K562 (cell line): ENCODE measurements around the gene SKAP2. TPM values are rescaled to one million over a fixed set of nuclear protein-coding genes. Genes with fewer than 3 reads are reported as not detected.

Experiments
- ATAC-seq: fragments of 200-7000 bp; cut with Tn5 transposase; 3 replicates; pipeline ENCODE4 v1.9.1; 2020; ENCODE audit warnings: moderate library complexity
- BruUV-seq: library from RNA; stranded (reverse); fragments of 400-500 nt; replicated peaks from 2 replicates; lab custom pipeline; 2021; lab: Mats Ljungman, UMichigan
- CTCF ChIA-PET: fragments of 300-600 bp; formaldehyde crosslinking; extraction: SDS; loops from one replicate; lab custom pipeline; 2021; ENCODE audit warnings: low intra/inter-chr PET ratio; lab: Yijun Ruan, JAX
- POLR2A ChIA-PET: fragments of 300-600, 350-650 bp; sonication (Branson Sonifier 250); formaldehyde crosslinking; extraction: SDS; loops from one replicate; lab custom pipeline; 2021; ENCODE audit warnings: antibody characterized with exemption, inconsistent platforms; lab: Yijun Ruan, JAX
- DNase-seq, 4 experiments: peaks; one replicate each; pipeline versions ENCODE4 v3.0.0 to v3.0.0-alpha.2; 2011 to 2018; ENCODE audit warnings: low spot score in 3 of 4, mixed read lengths in 3 of 4; ENCODE audit errors: extremely low read depth in 1 of 4
- FAIRE-seq: peaks from 2 replicates; lab custom pipeline; 2011; peaks lifted over from hg19 to GRCh38; lab: Jason Lieb, UNC
- H2AFZ ChIP-seq: 2 replicates; pipeline ENCODE4 v1.6.0; 2011; ENCODE audit warnings: low read depth, low read length, control low read depth, inconsistent platforms
- H3K27ac ChIP-seq: fragments of 200-600 bp; 3 replicates; pipeline ENCODE4 v1.8.0; 2011; ENCODE audit warnings: low read depth, mild to moderate bottlenecking, control low read depth, inconsistent platforms, low read length, moderate library complexity, mixed read lengths; ENCODE audit errors: extremely low read depth
- H3K27me3 ChIP-seq, 2 experiments: fragments of 300-600 bp in 1 of 2; 2 replicates in 1 of 2; 3 replicates in 1 of 2; pipeline versions ENCODE4 v1.6.0 to v1.8.0; 2011; ENCODE audit warnings: inconsistent platforms in 2 of 2, low read length in 2 of 2, mild to moderate bottlenecking in 1 of 2, mixed read lengths in 1 of 2, moderate library complexity in 1 of 2; ENCODE audit not compliant: control insufficient read depth in 2 of 2, insufficient read depth in 2 of 2
- H3K36me3 ChIP-seq: fragments of 300-600 bp; 3 replicates; pipeline ENCODE4 v1.8.0; 2011; ENCODE audit warnings: mild to moderate bottlenecking, low read length, inconsistent platforms; ENCODE audit not compliant: control insufficient read depth, insufficient read depth
- H3K4me1 ChIP-seq, 2 experiments: fragments of 200-600 bp in 1 of 2; replicated peaks in 1 of 2; 2 replicates in 1 of 2; 3 replicates in 1 of 2; pipeline versions ENCODE4 v1.5.1 to v1.8.0; 2011; ENCODE audit warnings: inconsistent platforms in 2 of 2, low read length in 2 of 2, mild to moderate bottlenecking in 1 of 2, mixed read lengths in 1 of 2, moderate library complexity in 1 of 2; ENCODE audit not compliant: control insufficient read depth in 2 of 2, insufficient read depth in 2 of 2
- H3K4me2 ChIP-seq: 2 replicates; pipeline ENCODE4 v1.6.1; 2011; ENCODE audit warnings: low read length, control low read depth, inconsistent platforms, mixed read lengths; ENCODE audit not compliant: insufficient read depth
- H3K4me3 ChIP-seq: fragments of 200-600 bp; sonication (generic), shearing (Covaris generic); 2 replicates; pipeline ENCODE4 v1.5.1; 2016; ENCODE audit warnings: control low read depth, inconsistent platforms
- H3K79me2 ChIP-seq: fragments of 200-600 bp; 3 replicates; pipeline ENCODE4 v1.8.0; 2011; ENCODE audit warnings: low read length, inconsistent platforms; ENCODE audit not compliant: control insufficient read depth, insufficient read depth
- H3K9ac ChIP-seq, 2 experiments: 2 replicates each; pipeline versions ENCODE4 v1.6.0 to v1.6.1; 2011; ENCODE audit warnings: low read depth in 2 of 2, low read length in 2 of 2, control low read depth in 1 of 2, inconsistent platforms in 1 of 2, mild to moderate bottlenecking in 1 of 2, mixed read lengths in 1 of 2; ENCODE audit not compliant: insufficient read depth in 1 of 2
- H3K9me1 ChIP-seq: one replicate; pipeline ENCODE4 v1.6.0; 2011; ENCODE audit warnings: inconsistent platforms, mild to moderate bottlenecking, low read length, moderate library complexity; ENCODE audit not compliant: control insufficient read depth, insufficient read depth
- H3K9me3 ChIP-seq: replicated peaks from 2 replicates; pipeline ENCODE4 v1.5.1; 2011; ENCODE audit warnings: low read depth, low read length, inconsistent platforms; ENCODE audit not compliant: control insufficient read depth, insufficient read depth
- H4K20me1 ChIP-seq: replicated peaks from 2 replicates; pipeline ENCODE4 v1.6.1; 2011; ENCODE audit warnings: low read length, inconsistent platforms, mixed read lengths; ENCODE audit not compliant: control insufficient read depth, insufficient read depth
- ATF1 ChIP-seq, 2 experiments: fragments of 450-650 bp in 1 of 2; IDR thresholded peaks; 2 replicates each; pipeline ENCODE4 v1.6.1; 2016; ENCODE audit warnings: missing compliant biosample characterization in 1 of 2, missing genetic modification characterization in 1 of 2
- EWSR1 ChIP-seq: fragments of 450-650 bp; IDR thresholded peaks from 2 replicates; pipeline ENCODE4 v1.6.1; 2018; ENCODE audit warnings: borderline replicate concordance, mild to moderate bottlenecking, low read depth, moderate library complexity; ENCODE audit not compliant: partially characterized antibody
- TFE3 ChIP-seq: fragments of 450-650 bp; formaldehyde crosslinking; IDR thresholded peaks from 2 replicates; pipeline ENCODE4 v1.4.0; 2020; ENCODE audit warnings: mild to moderate bottlenecking, mixed read lengths
- WGBS: fragments of 100-300 bp; shearing (Covaris generic); methylation state at CpG from one replicate; pipeline ENCODE4 v1.1.6; 2016; ENCODE audit warnings: low coverage, mixed read lengths; ENCODE audit not compliant: insufficient coverage; ENCODE audit errors: missing lambda C conversion rate; 5-methylcytosine and 5-hydroxymethylcytosine counted together
- in situ Hi-C: fragments of 300-500 bp; cut with MboI; formaldehyde crosslinking; loops from 4 replicates; pipeline ENCODE4 v1.15.0; 2018; ENCODE audit warnings: inconsistent platforms, mixed read lengths
- intact Hi-C: fragments of 100-400 bp; cut with micrococcal nuclease; formaldehyde crosslinking; loops from 2 replicates; pipeline ENCODE4 v1.14.2; 2022
- polyA plus RNA-seq, 8 experiments: library from polyadenylated mRNA; depleted of rRNA in 4 of 8; stranded (reverse) in 5 of 8; unstranded in 3 of 8; fragments of >200 nt; fragmentation: Nextera tagmentation in 2 of 8; fragmentation: Illumina TruSeq in 1 of 8; extraction: Ambion mirVana in 2 of 8; extraction: Trizol in 1 of 8; gene quantifications; 2 replicates each; pipeline versions ENCODE4 v1.2.1 to v1.2.3, GENCODE V29; 2011 to 2014; ENCODE audit warnings: inconsistent platforms in 1 of 8, missing spikeins in 1 of 8
- total RNA-seq, 7 experiments: library from RNA; depleted of rRNA in 6 of 7; stranded (reverse); fragments of >200 nt in 6 of 7; fragmentation: Illumina TruSeq in 2 of 7; extraction: Trizol in 2 of 7; gene quantifications; 2 replicates each; pipeline versions ENCODE4 v1.2.1 to v1.2.3, GENCODE V29; 2011 to 2021; ENCODE audit warnings: low replicate concordance in 1 of 7

Gene SKAP2
- total and polyA plus RNA-seq, 9 of the 15 experiments (the other 6 are each of a cell fraction or from before 2014, with no cell fraction given): 4.2 to 11.7 (median 8.3) TPM

- DNase-seq (no peak), ATAC-seq (no peak), FAIRE-seq (no peak)
- Histone ChIP-seq H3K9ac (no peak overlapping the region), H3K27ac (no peak overlapping the region), H3K4me3 (no peak overlapping the region), H3K4me1 (no peaks in the 10 kb centered on the region), H3K9me3 (no peaks in the 10 kb centered on the region), H3K9me1 (no peaks in the 10 kb centered on the region), H4K20me1 (no peaks in the 10 kb centered on the region), H3K4me2 (no peak overlapping the region), H2AFZ (no peak overlapping the region), H3K36me3 (no peaks in the 10 kb centered on the region), H3K27me3 (peaks cover 0 to under 1% of the 10 kb centered on the region in 2 experiments; a peak in 1 of 5 replicates), H3K79me2 (no peaks in the 10 kb centered on the region)
- ChIA-PET POLR2A (no interaction called here), CTCF (no interaction called here)
- in situ Hi-C loops: no loop called here
- BruUV-seq: no TSS peak
- WGBS: 5% methylated on average over 2 of the region's 2 CpGs
- TF ChIP-seq TFE3 (0 out of 2 replicates have a peak, but pooled peaks have one; percentile 7), EWSR1 (no peak), ATF1 (CRISPR knock-in tag; IDR thresholded peaks at IDR 0.05) (no peak), ATF1 (tag; IDR thresholded peaks at IDR 0.05) (no peak)
- intact Hi-C loops: no loop called here
These were observed 128.3 kb downstream of the SKAP2 start for GRCh38 chr7:26735976-26736600.
